HEK293T (cell line): ENCODE data around the gene KIF25.

ENCODE experiments used
- BHLHE40 ChIP-seq: fragments of 450-650 bp; IDR thresholded peaks from 2 replicates; pipeline ENCODE4 v1.6.1; 2016; ENCODE audit warnings: mild to moderate bottlenecking, moderate library complexity, borderline replicate concordance
- ELF4 ChIP-seq: fragments of 450-650 bp; IDR thresholded peaks from 2 replicates; pipeline ENCODE4 v1.6.1; 2017; ENCODE audit warnings: antibody characterized with exemption
- FOXM1 ChIP-seq: fragments of 450-650 bp; IDR thresholded peaks from 2 replicates; pipeline ENCODE4 v1.6.1; 2017; ENCODE audit warnings: mild to moderate bottlenecking, borderline replicate concordance
- HDGF ChIP-seq: fragments of 450-650 bp; IDR thresholded peaks from 2 replicates; pipeline ENCODE4 v1.6.1; 2017; ENCODE audit warnings: antibody characterized with exemption, borderline replicate concordance
- L3MBTL2 ChIP-seq: fragments of 450-650 bp; conservative IDR thresholded peaks from 2 replicates; pipeline ENCODE4 v1.6.1; 2016; ENCODE audit warnings: mild to moderate bottlenecking
- LEF1 ChIP-seq: fragments of 450-650 bp; IDR thresholded peaks from 2 replicates; pipeline ENCODE4 v1.6.1; 2017; ENCODE audit warnings: mild to moderate bottlenecking, borderline replicate concordance
- NFRKB ChIP-seq: fragments of 450-650 bp; IDR thresholded peaks from 2 replicates; pipeline ENCODE4 v1.6.1; 2016; ENCODE audit warnings: mild to moderate bottlenecking, moderate library complexity
- SP1 ChIP-seq: fragments of 450-650 bp; IDR thresholded peaks from 2 replicates; pipeline ENCODE4 v1.6.1; 2017
- SUZ12 ChIP-seq: fragments of 450-650 bp; IDR thresholded peaks from 2 replicates; pipeline ENCODE4 v1.6.1; 2016; ENCODE audit warnings: mild to moderate bottlenecking
- TARDBP ChIP-seq: fragments of 450-650 bp; IDR thresholded peaks from 2 replicates; pipeline ENCODE4 v1.6.1; 2016

- no peak for TF ChIP-seq SP1
- TF ChIP-seq HDGF, result no peak
- no peak for TF ChIP-seq LEF1
- no peak for TF ChIP-seq BHLHE40
- no peak for TF ChIP-seq NFRKB
- no peak for TF ChIP-seq L3MBTL2
- TF ChIP-seq TARDBP, result no peak
- TF ChIP-seq FOXM1, result no peak
- TF ChIP-seq SUZ12, result no peak
- no peak for TF ChIP-seq ELF4
Measured at GRCh38 chr6:168067081-168067759, 69.7 kb downstream of the KIF25 start.
